Gastrocnemius medialis (tissue), 4 donors: ENCODE data around the gene OMP. TPM values are rescaled to one million over a fixed set of nuclear protein-coding genes. Genes with fewer than 3 reads are reported as not detected.

Source experiments
- ATAC-seq, 2 donors: fragments of 150-250 bp; one replicate each; pipeline ENCODE4 v1.9.1; 2016
- DNase-seq, 2 donors: peaks; one replicate each; pipeline ENCODE4 v3.0.0-alpha.2; 2019
- H3K27ac ChIP-seq, 4 donors: fragments of 200-600 bp; sonication (generic); 1 replicate in 1 of 4; 2 replicates in 3 of 4; pipeline ENCODE4 v1.5.1; 2016 to 2018; ENCODE audit warnings: mild to moderate bottlenecking in 2 of 4, moderate library complexity in 1 of 4
- H3K27me3 ChIP-seq, 3 donors: fragments of 200-600 bp; sonication (generic) in 2 of 3; 1 replicate in 1 of 3; 2 replicates in 2 of 3; pipeline versions ENCODE4 v1.5.1 to v1.6.0; 2016 to 2019; ENCODE audit warnings: mild to moderate bottlenecking in 1 of 3, moderate library complexity in 1 of 3
- H3K36me3 ChIP-seq, 2 donors: fragments of 200-600 bp; sonication (generic) in 1 of 2; one replicate each; pipeline ENCODE4 v1.5.1; 2017 to 2018
- H3K4me1 ChIP-seq, 2 donors: fragments of 200-600 bp; sonication (generic) in 1 of 2; one replicate each; pipeline ENCODE4 v1.5.1; 2016 to 2017; ENCODE audit warnings: mild to moderate bottlenecking in 2 of 2
- H3K4me3 ChIP-seq, 4 donors: fragments of 200-600 bp; sonication (generic) in 3 of 4; 1 replicate in 1 of 4; 2 replicates in 3 of 4; pipeline ENCODE4 v1.5.1; 2016 to 2019; ENCODE audit warnings: mild to moderate bottlenecking in 2 of 4
- H3K9me3 ChIP-seq, 3 donors: fragments of 200-600 bp; sonication (generic) in 2 of 3; 1 replicate in 1 of 3; 2 replicates in 2 of 3; pipeline ENCODE4 v1.5.1; 2016 to 2019
- CTCF ChIP-seq, 5 experiments: fragments of 450-650 bp in 3 of 5; fragments of 200-600 bp in 2 of 5; sonication (generic) in 2 of 5; IDR thresholded peaks in 4 of 5; conservative IDR thresholded peaks in 1 of 5; 1 replicate in 4 of 5; 2 replicates in 1 of 5; pipeline ENCODE4 v1.5.1; 2016 to 2019; ENCODE audit warnings: antibody characterized with exemption in 5 of 5, mild to moderate bottlenecking in 3 of 5, moderate library complexity in 3 of 5
- POLR2A ChIP-seq, 2 donors: fragments of 450-650 bp; IDR thresholded peaks; one replicate each; pipeline ENCODE4 v1.6.1; 2017; ENCODE audit warnings: antibody characterized with exemption in 2 of 2, mild to moderate bottlenecking in 2 of 2, moderate library complexity in 2 of 2
- in situ Hi-C, 4 donors: fragments of 200-750 bp; cut with MboI; loops; one replicate each; pipeline versions ENCODE4 v1.15.0 to v1.8.0; 2017; ENCODE audit warnings: low sequenced_read_pairs in 4 of 4
- intact Hi-C: fragments of 100-400 bp; cut with DNase I; formaldehyde crosslinking; loops from one replicate; pipeline ENCODE4 v1.15.1; 2023; ENCODE audit warnings: low total_unique reads
- total RNA-seq, 4 donors: library from RNA; depleted of rRNA; stranded (reverse); fragments of >200 nt; gene quantifications; one replicate each; pipeline versions ENCODE4 v1.1.0 to v1.2.3, GENCODE V29; 2016

The OMP gene
- total RNA-seq, 4 donors from 2014 or later = not detected

- Histone ChIP-seq H3K4me3 (no peak overlapping the region), H3K36me3 (no peaks in the 10 kb centered on the region), H3K27ac (no peak overlapping the region), H3K9me3 (no peaks in the 10 kb centered on the region), H3K27me3 (no peaks in the 10 kb centered on the region), H3K4me1 (peaks cover 1 to 7% of the 10 kb centered on the region in 2 donors)
- ATAC-seq (no peak), DNase-seq (no peak)
- intact Hi-C loops (loop anchor here (10.0 kb wide), 1 partner anchor 349 kb away; the partner anchor contains the start of gene PAK1), in situ Hi-C loops (loop anchor here (5.0 to 10.0 kb wide), 3 partner anchors 59 to 69 kb away; no protein-coding TSS in a partner anchor)
- TF ChIP-seq POLR2A (IDR thresholded peaks at IDR 0.05) = no peak
- TF ChIP-seq CTCF (IDR thresholded peaks at IDR 0.05 in 4 of 5, conservative IDR thresholded peaks at IDR 0.05 in 1 of 5) = no peak
Observed at GRCh38 chr11:77125695-77126094, 23.1 kb downstream of the OMP start.

DNA sequence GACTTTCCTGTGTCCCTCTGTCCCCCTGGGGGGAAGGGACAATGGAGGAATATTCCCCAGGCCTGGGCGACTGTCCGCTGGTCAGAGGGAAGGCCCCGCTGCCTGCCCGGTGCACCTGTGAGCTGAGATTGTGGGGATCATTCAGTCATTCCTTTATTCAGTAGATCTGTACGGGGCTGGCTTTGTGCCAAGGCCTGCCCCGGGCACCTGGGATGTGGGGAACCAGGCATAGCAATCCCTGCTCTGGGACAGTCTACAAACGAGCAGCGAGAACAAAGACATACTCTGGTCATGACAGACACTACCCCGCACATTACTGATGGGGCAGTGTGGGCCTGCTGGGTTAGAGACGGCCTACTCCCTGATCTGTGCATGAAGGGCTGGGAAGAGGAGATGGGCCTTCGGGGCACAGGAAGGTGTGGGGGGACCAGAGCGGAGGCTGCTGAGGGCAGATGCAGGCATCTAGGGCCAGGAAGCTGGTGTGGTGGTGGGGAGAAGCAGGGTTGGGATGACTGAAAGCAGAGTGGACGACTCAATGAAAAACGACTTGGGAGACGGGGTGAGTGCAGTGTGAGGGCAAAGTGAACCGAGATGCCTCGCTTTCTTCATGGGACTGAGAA lies 23.6 kb downstream of the OMP start:
- TF ChIP-seq POLR2A (IDR thresholded peaks at IDR 0.05) = no peak
- TF ChIP-seq CTCF (IDR thresholded peaks at IDR 0.05 in 4 of 5, conservative IDR thresholded peaks at IDR 0.05 in 1 of 5) = no peak
- H3K27ac ChIP-seq = no peak overlapping the region
- no peaks in the 10 kb centered on the region for H3K27me3 ChIP-seq
- H3K36me3 ChIP-seq = no peaks in the 10 kb centered on the region
- in situ Hi-C loops (loop anchor here (5.0 to 10.0 kb wide), 3 partner anchors 59 to 69 kb away; no protein-coding TSS in a partner anchor), intact Hi-C loops (loop anchor here (10.0 kb wide), 1 partner anchor 349 kb away; the partner anchor contains the start of gene PAK1)
- peaks cover 7 to 12% of the 10 kb centered on the region in 2 donors for H3K4me1 ChIP-seq
- no peak overlapping the region for H3K4me3 ChIP-seq
- ATAC-seq = no peak
- DNase-seq = no peak
- no peaks in the 10 kb centered on the region for H3K9me3 ChIP-seq

DNA sequence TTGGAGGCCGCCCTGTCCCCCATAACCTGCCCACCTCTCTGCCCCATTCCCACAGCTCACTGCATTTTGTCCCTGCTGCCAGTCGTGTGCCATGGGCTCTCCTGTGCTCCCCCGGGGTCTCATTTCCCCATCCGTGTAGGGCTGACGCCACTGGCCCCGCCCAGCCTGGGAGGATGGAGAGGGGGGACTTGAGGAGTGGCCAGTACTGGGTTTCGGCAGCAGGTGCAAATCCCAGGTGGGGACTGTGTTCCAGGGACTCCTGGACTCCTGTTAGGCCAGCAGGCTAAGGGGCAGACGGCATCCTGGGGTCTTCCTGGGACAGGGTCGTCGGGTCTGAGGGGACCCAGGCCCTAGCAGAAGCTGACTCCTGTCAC lies 24.2 kb downstream of the OMP start:
- Histone ChIP-seq H3K27me3 (no peaks in the 10 kb centered on the region), H3K36me3 (no peaks in the 10 kb centered on the region), H3K9me3 (no peaks in the 10 kb centered on the region), H3K4me1 (peaks cover 9 to 17% of the 10 kb centered on the region in 2 donors), H3K4me3 (peak overlapping the region; percentile 34 to 65 (median 51)), H3K27ac (no peak overlapping the region)
- intact Hi-C loops = loop anchor here (1.0 to 10.0 kb wide), 3 partner anchors 61 to 421 kb away; partner anchors contain the start of gene PAK1
- ATAC-seq (peak in 1 of 2 donors; percentile 8), DNase-seq (no peak)
- no peak for TF ChIP-seq POLR2A (IDR thresholded peaks at IDR 0.05)
- no peak for TF ChIP-seq CTCF (IDR thresholded peaks at IDR 0.05 in 4 of 5, conservative IDR thresholded peaks at IDR 0.05 in 1 of 5)
- in situ Hi-C loops = loop anchor here (5.0 to 10.0 kb wide), 3 partner anchors 58 to 68 kb away; no protein-coding TSS in a partner anchor

GRCh38 chr11:77127235-77127911 lies 24.7 kb downstream of the OMP start:
- H3K4me3 ChIP-seq = peak overlapping the region; percentile 34 to 65 (median 51)
- peak overlapping the region in 1 of 4 donors; percentile 3 for H3K27ac ChIP-seq
- ATAC-seq = peak; percentile 55 to 63
- no peaks in the 10 kb centered on the region for H3K9me3 ChIP-seq
- TF ChIP-seq POLR2A (IDR thresholded peaks at IDR 0.05) (no peak), CTCF (IDR thresholded peaks at IDR 0.05 in 4 of 5, conservative IDR thresholded peaks at IDR 0.05 in 1 of 5) (peak; percentile 93 to 98 (median 96))
- H3K27me3 ChIP-seq = no peaks in the 10 kb centered on the region
- no peak for DNase-seq
- no peaks in the 10 kb centered on the region for H3K36me3 ChIP-seq
- peaks cover 9 to 17% of the 10 kb centered on the region in 2 donors for H3K4me1 ChIP-seq
- intact Hi-C loops (loop anchor here (1.0 to 10.0 kb wide), 3 partner anchors 61 to 421 kb away; partner anchors contain the start of gene PAK1), in situ Hi-C loops (loop anchor here (5.0 to 10.0 kb wide), 3 partner anchors 57 to 67 kb away; no protein-coding TSS in a partner anchor)
